ENCODE data around the gene PNKP.

PNKP gene

DNA sequence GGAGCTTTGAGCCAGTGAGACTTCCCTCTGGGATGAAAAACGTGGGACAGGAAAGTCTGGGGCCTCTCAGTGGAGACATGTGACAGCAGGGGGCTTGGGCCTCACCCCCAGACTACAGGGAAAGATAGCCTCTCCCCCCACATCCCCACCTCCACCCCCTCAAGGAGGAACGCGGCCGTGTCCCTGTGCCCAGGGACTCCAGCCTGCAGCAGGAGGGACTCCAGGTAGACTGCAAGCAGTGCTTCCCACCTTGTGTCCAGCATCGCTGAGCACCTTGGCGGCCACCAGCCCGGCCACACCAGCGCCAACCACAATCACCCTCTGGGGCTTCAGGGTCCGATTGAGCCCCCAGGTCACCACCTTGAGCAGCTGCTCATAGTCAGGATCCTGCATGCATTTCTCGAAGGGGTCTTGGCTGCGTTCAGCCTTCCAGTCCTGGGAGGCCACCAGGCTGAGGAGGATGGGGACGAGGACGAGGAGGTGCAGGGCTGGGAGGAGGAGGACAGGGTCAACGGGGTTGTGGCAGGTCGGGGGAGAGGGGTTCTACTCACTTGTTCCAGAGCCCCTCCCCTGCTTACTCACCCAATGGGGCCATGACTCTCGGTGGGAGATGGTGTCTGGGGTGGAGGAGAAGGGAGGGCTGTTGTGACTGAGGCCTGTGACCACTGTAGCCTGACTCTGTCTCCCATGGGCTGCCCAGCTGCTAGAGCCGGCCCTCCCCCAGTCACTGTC, 28.4 kb upstream of the PNKP start:
- no peak for ATAC-seq
- TF ChIP-seq SNAI2 (CRISPR knock-in tag; IDR thresholded peaks at IDR 0.05) (no peak), CSDC2 (CRISPR knock-in tag; IDR thresholded peaks at IDR 0.05) (no peak), TOX (CRISPR knock-in tag; IDR thresholded peaks at IDR 0.05; ENCODE audit: borderline replicate concordance) (no peak), TCF4 (CRISPR knock-in tag; IDR thresholded peaks at IDR 0.05; ENCODE audit: borderline replicate concordance) (no peak)

DNA sequence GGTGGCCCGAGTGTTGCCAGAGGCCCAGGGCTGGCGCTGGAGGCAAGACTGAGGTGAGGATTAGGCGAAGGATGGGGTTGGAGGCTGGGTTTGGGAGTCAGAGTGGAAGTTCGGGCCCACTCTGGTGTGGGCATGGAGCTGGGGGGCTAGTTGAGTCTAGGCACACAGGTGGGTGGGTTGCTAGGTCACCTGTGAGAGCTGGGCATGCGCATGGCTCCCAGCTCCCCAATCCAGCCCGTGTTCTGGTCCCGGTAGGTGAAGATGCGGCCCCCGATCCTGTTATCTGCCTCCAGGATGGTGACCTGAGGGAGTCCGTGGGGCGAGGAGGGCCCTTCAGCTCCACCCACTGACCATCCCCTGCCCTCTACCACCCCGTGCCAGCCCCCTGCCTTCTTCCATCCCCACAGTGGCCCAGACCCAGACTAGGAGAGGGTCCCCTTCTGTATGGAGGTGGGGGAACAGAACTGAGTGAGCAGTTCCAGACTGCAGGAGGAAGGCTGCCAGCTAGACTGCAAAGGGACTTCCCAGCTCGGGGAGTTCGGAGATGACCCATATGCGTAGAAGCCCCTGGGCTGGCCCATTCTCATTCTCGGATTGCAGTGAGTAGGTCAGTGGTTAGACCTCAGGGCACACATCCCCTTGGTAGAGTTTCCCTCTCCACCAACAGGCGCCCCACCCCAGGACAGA, 27.6 kb upstream of the PNKP start:
- no peak for ATAC-seq

More for the DNA sequence above, 27.6 kb upstream of the PNKP start:
- TF ChIP-seq, protein P1, sequence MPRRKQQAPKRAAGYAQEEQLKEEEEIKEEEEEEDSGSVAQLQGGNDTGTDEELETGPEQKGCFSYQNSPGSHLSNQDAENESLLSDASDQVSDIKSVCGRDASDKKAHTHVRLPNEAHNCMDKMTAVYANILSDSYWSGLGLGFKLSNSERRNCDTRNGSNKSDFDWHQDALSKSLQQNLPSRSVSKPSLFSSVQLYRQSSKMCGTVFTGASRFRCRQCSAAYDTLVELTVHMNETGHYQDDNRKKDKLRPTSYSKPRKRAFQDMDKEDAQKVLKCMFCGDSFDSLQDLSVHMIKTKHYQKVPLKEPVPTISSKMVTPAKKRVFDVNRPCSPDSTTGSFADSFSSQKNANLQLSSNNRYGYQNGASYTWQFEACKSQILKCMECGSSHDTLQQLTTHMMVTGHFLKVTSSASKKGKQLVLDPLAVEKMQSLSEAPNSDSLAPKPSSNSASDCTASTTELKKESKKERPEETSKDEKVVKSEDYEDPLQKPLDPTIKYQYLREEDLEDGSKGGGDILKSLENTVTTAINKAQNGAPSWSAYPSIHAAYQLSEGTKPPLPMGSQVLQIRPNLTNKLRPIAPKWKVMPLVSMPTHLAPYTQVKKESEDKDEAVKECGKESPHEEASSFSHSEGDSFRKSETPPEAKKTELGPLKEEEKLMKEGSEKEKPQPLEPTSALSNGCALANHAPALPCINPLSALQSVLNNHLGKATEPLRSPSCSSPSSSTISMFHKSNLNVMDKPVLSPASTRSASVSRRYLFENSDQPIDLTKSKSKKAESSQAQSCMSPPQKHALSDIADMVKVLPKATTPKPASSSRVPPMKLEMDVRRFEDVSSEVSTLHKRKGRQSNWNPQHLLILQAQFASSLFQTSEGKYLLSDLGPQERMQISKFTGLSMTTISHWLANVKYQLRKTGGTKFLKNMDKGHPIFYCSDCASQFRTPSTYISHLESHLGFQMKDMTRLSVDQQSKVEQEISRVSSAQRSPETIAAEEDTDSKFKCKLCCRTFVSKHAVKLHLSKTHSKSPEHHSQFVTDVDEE (CRISPR knock-in tag; IDR thresholded peaks at IDR 0.05): no peak
- no peak for TF ChIP-seq ZFP30 (CRISPR knock-in tag; IDR thresholded peaks at IDR 0.05)
- no peak for TF ChIP-seq BACH2 (CRISPR knock-in tag; IDR thresholded peaks at IDR 0.05; ENCODE audit: borderline replicate concordance)
- no peak for TF ChIP-seq OSR1 (CRISPR knock-in tag; IDR thresholded peaks at IDR 0.05)
- no peak for TF ChIP-seq ARNTL (CRISPR knock-in tag; IDR thresholded peaks at IDR 0.05; ENCODE audit: borderline replicate concordance, low read depth)
- no peak for TF ChIP-seq PATZ1 (CRISPR knock-in tag; IDR thresholded peaks at IDR 0.05; ENCODE audit: borderline replicate concordance)
- no peak for TF ChIP-seq ZFP3 (CRISPR knock-in tag; IDR thresholded peaks at IDR 0.05)
- TF ChIP-seq TCF4 (CRISPR knock-in tag; IDR thresholded peaks at IDR 0.05; ENCODE audit: borderline replicate concordance): no peak
- TF ChIP-seq, protein P2, sequence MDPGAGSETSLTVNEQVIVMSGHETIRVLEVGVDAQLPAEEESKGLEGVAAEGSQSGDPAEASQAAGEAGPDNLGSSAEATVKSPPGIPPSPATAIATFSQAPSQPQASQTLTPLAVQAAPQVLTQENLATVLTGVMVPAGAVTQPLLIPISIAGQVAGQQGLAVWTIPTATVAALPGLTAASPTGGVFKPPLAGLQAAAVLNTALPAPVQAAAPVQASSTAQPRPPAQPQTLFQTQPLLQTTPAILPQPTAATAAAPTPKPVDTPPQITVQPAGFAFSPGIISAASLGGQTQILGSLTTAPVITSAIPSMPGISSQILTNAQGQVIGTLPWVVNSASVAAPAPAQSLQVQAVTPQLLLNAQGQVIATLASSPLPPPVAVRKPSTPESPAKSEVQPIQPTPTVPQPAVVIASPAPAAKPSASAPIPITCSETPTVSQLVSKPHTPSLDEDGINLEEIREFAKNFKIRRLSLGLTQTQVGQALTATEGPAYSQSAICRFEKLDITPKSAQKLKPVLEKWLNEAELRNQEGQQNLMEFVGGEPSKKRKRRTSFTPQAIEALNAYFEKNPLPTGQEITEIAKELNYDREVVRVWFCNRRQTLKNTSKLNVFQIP (CRISPR knock-in tag; IDR thresholded peaks at IDR 0.05; ENCODE audit: borderline replicate concordance, low read depth): no peak
- TF ChIP-seq, protein P3, sequence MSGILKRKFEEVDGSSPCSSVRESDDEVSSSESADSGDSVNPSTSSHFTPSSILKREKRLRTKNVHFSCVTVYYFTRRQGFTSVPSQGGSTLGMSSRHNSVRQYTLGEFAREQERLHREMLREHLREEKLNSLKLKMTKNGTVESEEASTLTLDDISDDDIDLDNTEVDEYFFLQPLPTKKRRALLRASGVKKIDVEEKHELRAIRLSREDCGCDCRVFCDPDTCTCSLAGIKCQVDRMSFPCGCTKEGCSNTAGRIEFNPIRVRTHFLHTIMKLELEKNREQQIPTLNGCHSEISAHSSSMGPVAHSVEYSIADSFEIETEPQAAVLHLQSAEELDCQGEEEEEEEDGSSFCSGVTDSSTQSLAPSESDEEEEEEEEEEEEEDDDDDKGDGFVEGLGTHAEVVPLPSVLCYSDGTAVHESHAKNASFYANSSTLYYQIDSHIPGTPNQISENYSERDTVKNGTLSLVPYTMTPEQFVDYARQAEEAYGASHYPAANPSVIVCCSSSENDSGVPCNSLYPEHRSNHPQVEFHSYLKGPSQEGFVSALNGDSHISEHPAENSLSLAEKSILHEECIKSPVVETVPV (CRISPR knock-in tag; IDR thresholded peaks at IDR 0.05): no peak
- TF ChIP-seq ZNF8 (CRISPR knock-in tag; IDR thresholded peaks at IDR 0.05): no peak
- no peak for TF ChIP-seq ESRRG (CRISPR knock-in tag; IDR thresholded peaks at IDR 0.05)
- TF ChIP-seq, protein P4, sequence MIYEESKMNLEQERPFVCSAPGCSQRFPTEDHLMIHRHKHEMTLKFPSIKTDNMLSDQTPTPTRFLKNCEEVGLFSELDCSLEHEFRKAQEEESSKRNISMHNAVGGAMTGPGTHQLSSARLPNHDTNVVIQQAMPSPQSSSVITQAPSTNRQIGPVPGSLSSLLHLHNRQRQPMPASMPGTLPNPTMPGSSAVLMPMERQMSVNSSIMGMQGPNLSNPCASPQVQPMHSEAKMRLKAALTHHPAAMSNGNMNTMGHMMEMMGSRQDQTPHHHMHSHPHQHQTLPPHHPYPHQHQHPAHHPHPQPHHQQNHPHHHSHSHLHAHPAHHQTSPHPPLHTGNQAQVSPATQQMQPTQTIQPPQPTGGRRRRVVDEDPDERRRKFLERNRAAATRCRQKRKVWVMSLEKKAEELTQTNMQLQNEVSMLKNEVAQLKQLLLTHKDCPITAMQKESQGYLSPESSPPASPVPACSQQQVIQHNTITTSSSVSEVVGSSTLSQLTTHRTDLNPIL (CRISPR knock-in tag; IDR thresholded peaks at IDR 0.05; ENCODE audit: low read depth): no peak
- TF ChIP-seq TOX (CRISPR knock-in tag; IDR thresholded peaks at IDR 0.05; ENCODE audit: borderline replicate concordance): no peak
- TF ChIP-seq PPARA (CRISPR knock-in tag; IDR thresholded peaks at IDR 0.05; ENCODE audit: borderline replicate concordance): no peak
- TF ChIP-seq ZNF70 (CRISPR knock-in tag; IDR thresholded peaks at IDR 0.05): no peak

All from SK-N-SH treated with all-trans-retinoic acid at 6 μM for 48 hours (cell line).